Calu3 (cell line): Measurements from ENCODE around the gene JMJD4. TPM values are rescaled to one million over a fixed set of nuclear protein-coding genes. Genes with fewer than 3 reads are reported as not detected.

Source experiments
- BruUV-seq: library from RNA; stranded (reverse); fragments of 400-500 nt; replicated peaks from 2 replicates; lab custom pipeline; 2021; lab: Mats Ljungman, UMichigan
- CTCF ChIA-PET: fragments of 300-600 bp; sonication (Branson Sonifier 250); formaldehyde crosslinking; loops from one replicate; lab custom pipeline; 2022; ENCODE audit warnings: antibody characterized with exemption; lab: Charles Lee
- DNase-seq: peaks from one replicate; pipeline ENCODE4 v3.0.0; 2022
- H3K27ac Mint-ChIP-seq: one replicate; pipeline ENCODE4 v1.8.0; 2022; ENCODE audit warnings: mixed read lengths; ENCODE audit not compliant: unreplicated experiment
- H3K27me3 Mint-ChIP-seq: one replicate; pipeline ENCODE4 v1.8.0; 2022; ENCODE audit warnings: mixed read lengths; ENCODE audit not compliant: unreplicated experiment
- H3K36me3 Mint-ChIP-seq: one replicate; pipeline ENCODE4 v1.8.0; 2022; ENCODE audit warnings: mild to moderate bottlenecking, moderate library complexity, mixed read lengths; ENCODE audit not compliant: insufficient read depth, unreplicated experiment
- H3K4me1 Mint-ChIP-seq: one replicate; pipeline ENCODE4 v1.8.0; 2022; ENCODE audit warnings: mild to moderate bottlenecking, low read depth, mixed read lengths; ENCODE audit not compliant: unreplicated experiment
- H3K4me3 Mint-ChIP-seq: one replicate; pipeline ENCODE4 v1.8.0; 2022; ENCODE audit warnings: mild to moderate bottlenecking, low read depth, moderate library complexity, mixed read lengths; ENCODE audit not compliant: unreplicated experiment
- H3K9me3 Mint-ChIP-seq: one replicate; pipeline ENCODE4 v1.8.0; 2022; ENCODE audit warnings: low read depth, mixed read lengths; ENCODE audit not compliant: unreplicated experiment
- intact Hi-C: fragments of 100-400 bp; cut with micrococcal nuclease; formaldehyde crosslinking; loops from one replicate; pipeline ENCODE4 v1.10.0; 2022; ENCODE audit not compliant: unreplicated experiment
- total RNA-seq: library from RNA; stranded (reverse); gene quantifications from 2 replicates; pipeline ENCODE4 v1.2.3, GENCODE V29; 2022
- TF ChIP-seq, protein P1 (sequence below): fragments of 200-600 bp; IDR thresholded peaks from one replicate; pipeline ENCODE4 v1.8.0; 2022; ENCODE audit warnings: antibody characterized with exemption; ENCODE audit not compliant: unreplicated experiment

JMJD4 gene
- total RNA-seq, 1 experiment from 2014 or later = 37.8 TPM

GRCh38 chr1:227734546-227734855 lies 601 bp downstream of the JMJD4 start:
- TF ChIP-seq, protein P1, sequence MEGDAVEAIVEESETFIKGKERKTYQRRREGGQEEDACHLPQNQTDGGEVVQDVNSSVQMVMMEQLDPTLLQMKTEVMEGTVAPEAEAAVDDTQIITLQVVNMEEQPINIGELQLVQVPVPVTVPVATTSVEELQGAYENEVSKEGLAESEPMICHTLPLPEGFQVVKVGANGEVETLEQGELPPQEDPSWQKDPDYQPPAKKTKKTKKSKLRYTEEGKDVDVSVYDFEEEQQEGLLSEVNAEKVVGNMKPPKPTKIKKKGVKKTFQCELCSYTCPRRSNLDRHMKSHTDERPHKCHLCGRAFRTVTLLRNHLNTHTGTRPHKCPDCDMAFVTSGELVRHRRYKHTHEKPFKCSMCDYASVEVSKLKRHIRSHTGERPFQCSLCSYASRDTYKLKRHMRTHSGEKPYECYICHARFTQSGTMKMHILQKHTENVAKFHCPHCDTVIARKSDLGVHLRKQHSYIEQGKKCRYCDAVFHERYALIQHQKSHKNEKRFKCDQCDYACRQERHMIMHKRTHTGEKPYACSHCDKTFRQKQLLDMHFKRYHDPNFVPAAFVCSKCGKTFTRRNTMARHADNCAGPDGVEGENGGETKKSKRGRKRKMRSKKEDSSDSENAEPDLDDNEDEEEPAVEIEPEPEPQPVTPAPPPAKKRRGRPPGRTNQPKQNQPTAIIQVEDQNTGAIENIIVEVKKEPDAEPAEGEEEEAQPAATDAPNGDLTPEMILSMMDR = no peak
- Mint-ChIP-seq H3K9me3 (no peaks in the 10 kb centered on the region), H3K4me1 (peaks cover 8% of the 10 kb centered on the region), H3K4me3 (peak overlapping the region; percentile 83), H3K27me3 (no peaks in the 10 kb centered on the region), H3K27ac (peak overlapping the region; percentile 58), H3K36me3 (peaks cover 67% of the 10 kb centered on the region)
- DNase-seq = no peak
- intact Hi-C loops = no loop called here
- CTCF ChIA-PET = interaction anchor here (0.7 kb wide), 2 partner anchors 25 to 26 kb away, joined by 4 to 13 read pairs; no protein-coding TSS in a partner anchor
- BruUV-seq = no TSS peak

DNA sequence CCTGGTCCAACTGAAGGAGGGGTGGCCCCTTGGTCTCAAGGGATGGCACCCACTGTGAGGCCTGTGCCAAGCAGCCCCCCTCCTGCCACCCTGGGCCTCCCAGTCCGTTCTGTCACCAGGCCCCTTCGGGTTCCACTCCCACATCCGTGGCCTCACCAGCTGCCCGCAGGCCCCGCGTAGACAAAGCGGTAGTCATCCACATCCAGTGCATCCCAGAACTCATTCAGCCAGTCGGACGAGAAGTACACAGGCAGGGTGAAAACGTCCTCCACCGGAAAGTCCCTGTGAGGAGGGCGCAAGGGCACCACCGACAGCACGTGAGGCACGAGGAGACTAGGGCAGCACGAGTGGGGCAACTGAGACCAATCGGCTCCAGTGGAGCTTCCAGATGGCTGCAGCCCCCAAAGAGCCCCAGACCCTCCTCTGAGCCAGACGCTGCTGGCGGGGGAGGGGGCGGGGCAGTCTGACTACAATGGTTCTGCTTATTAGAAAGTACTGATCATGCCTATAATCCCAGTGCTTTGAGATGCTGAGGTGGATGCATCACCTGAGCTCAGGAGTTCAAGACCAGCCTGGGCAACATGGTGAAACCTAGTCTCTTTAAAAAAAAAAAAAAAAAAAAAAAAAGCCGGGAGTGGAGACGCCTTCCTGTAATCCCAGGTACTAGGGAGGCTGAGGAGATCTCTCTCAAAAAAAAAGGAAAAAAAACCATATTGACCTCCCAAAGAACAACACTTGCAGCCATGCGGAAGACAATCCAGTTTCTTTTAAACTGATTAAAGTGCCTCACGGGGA lies 1.2 kb downstream of the JMJD4 start:
- H3K4me3 Mint-ChIP-seq = peak overlapping the region; percentile 83
- peak; percentile 20 for DNase-seq
- H3K4me1 Mint-ChIP-seq = peaks cover 8% of the 10 kb centered on the region
- peaks cover 72% of the 10 kb centered on the region for H3K36me3 Mint-ChIP-seq
- H3K27me3 Mint-ChIP-seq = no peaks in the 10 kb centered on the region
- intact Hi-C loops = no loop called here
- no peaks in the 10 kb centered on the region for H3K9me3 Mint-ChIP-seq
- TSS peak; percentile 50 for BruUV-seq
- peak overlapping the region; percentile 58 for H3K27ac Mint-ChIP-seq
- TF ChIP-seq, protein P1 = no peak
- CTCF ChIA-PET = interaction anchor here (0.7 kb wide), 2 partner anchors 25 to 27 kb away, joined by 4 to 13 read pairs; no protein-coding TSS in a partner anchor

- Mint-ChIP-seq H3K4me3 (peak overlapping the region; percentile 83), H3K27ac (peak overlapping the region; percentile 58), H3K27me3 (no peaks in the 10 kb centered on the region), H3K36me3 (peaks cover 79% of the 10 kb centered on the region), H3K9me3 (no peaks in the 10 kb centered on the region), H3K4me1 (peaks cover 8% of the 10 kb centered on the region)
- no peak for DNase-seq
- CTCF ChIA-PET = no interaction called here
- TF ChIP-seq, protein P1 = no peak
- BruUV-seq = no TSS peak
- intact Hi-C loops = no loop called here
Observed at GRCh38 chr1:227733309-227733705, 1.8 kb downstream of the JMJD4 start.

- intact Hi-C loops = no loop called here
- no peaks in the 10 kb centered on the region for H3K9me3 Mint-ChIP-seq
- CTCF ChIA-PET = no interaction called here
Observed at GRCh38 chr1:227732586-227733308, 2.4 kb downstream of the JMJD4 start.

More at GRCh38 chr1:227732586-227733308, 2.4 kb downstream of the JMJD4 start:
- Mint-ChIP-seq H3K4me1 (peaks cover 13% of the 10 kb centered on the region), H3K27ac (no peak overlapping the region), H3K27me3 (no peaks in the 10 kb centered on the region), H3K36me3 (peaks cover 84% of the 10 kb centered on the region), H3K4me3 (peak overlapping the region; percentile 83)
- TF ChIP-seq, protein P1 = no peak
- DNase-seq = no peak
- no TSS peak for BruUV-seq
